Loucy (cell line): ENCODE results near the gene ELP2.
A peak's percentile ranks its signal among the peaks of the same experiment; 100 is the strongest.
"Not testable (repeated sequence)": the region's sequence is repeated elsewhere in the genome, so short reads cannot be mapped to it uniquely, and the experiment has no call there.

Source experiments
- H2AFZ ChIP-seq: fragments of 200-600 bp; sonication (generic); 2 replicates; pipeline ENCODE4 v1.6.0; 2016; ENCODE audit warnings: antibody characterized with exemption, mild to moderate bottlenecking, low read length, moderate library complexity
- H3F3A ChIP-seq: fragments of 200-600 bp; 2 replicates; pipeline ENCODE4 v1.6.0; 2016; ENCODE audit warnings: antibody characterized with exemption, low read depth, mild to moderate bottlenecking
- H3K27me3 ChIP-seq: fragments of 200-600 bp; sonication (generic); 2 replicates; pipeline ENCODE4 v1.6.1; 2014; ENCODE audit warnings: low read length, mild to moderate bottlenecking; ENCODE audit not compliant: insufficient read depth, poor library complexity, severe bottlenecking
- H3K36me3 ChIP-seq: fragments of 200-600 bp; sonication (generic); 2 replicates; pipeline ENCODE4 v1.6.1; 2016; ENCODE audit warnings: low read length; ENCODE audit not compliant: insufficient read depth
- H3K4me1 ChIP-seq: fragments of 200-600 bp; sonication (generic); 2 replicates; pipeline ENCODE4 v1.5.1; 2014; ENCODE audit warnings: low read length, mild to moderate bottlenecking; ENCODE audit not compliant: insufficient read depth, poor library complexity, severe bottlenecking
- H3K4me2 ChIP-seq: fragments of 200-600 bp; sonication (generic); 2 replicates; pipeline ENCODE4 v1.6.0; 2014; ENCODE audit warnings: antibody characterized with exemption, low read length, low read depth, mild to moderate bottlenecking; ENCODE audit not compliant: poor library complexity, severe bottlenecking
- H3K4me3 ChIP-seq: fragments of 200-600 bp; sonication (generic); 2 replicates; pipeline ENCODE4 v1.5.1; 2014; ENCODE audit warnings: low read length, mild to moderate bottlenecking, mixed read lengths; ENCODE audit not compliant: poor library complexity, severe bottlenecking
- H3K79me2 ChIP-seq: fragments of 200-600 bp; sonication (generic); 2 replicates; pipeline ENCODE4 v1.6.1; 2014; ENCODE audit warnings: low read length; ENCODE audit not compliant: insufficient read depth
- H3K9ac ChIP-seq: fragments of 200-600 bp; sonication (generic); 2 replicates; pipeline ENCODE4 v1.6.0; 2014; ENCODE audit warnings: mild to moderate bottlenecking, low read depth, low read length, moderate library complexity; ENCODE audit not compliant: poor library complexity, severe bottlenecking
- H3K9me2 ChIP-seq: fragments of 200-600 bp; sonication (generic); replicated peaks from 2 replicates; pipeline ENCODE4 v1.6.1; 2016; ENCODE audit warnings: low read depth, low read length, mixed read lengths
- H3K9me3 ChIP-seq: fragments of 200-600 bp; sonication (generic); 2 replicates; pipeline ENCODE4 v1.6.1; 2014; ENCODE audit warnings: mild to moderate bottlenecking, antibody characterized with exemption, low read length, low read depth; ENCODE audit not compliant: insufficient read depth
- H4K20me1 ChIP-seq: fragments of 200-600 bp; sonication (generic); 2 replicates; pipeline ENCODE4 v1.6.0; 2014; ENCODE audit warnings: antibody characterized with exemption, low read length, mild to moderate bottlenecking; ENCODE audit not compliant: insufficient read depth, poor library complexity, severe bottlenecking
- EZH2phosphoT487 ChIP-seq: fragments of 200-600 bp; IDR thresholded peaks from 2 replicates; pipeline ENCODE4 v1.6.1; 2018; ENCODE audit warnings: antibody characterized with exemption, mild to moderate bottlenecking, moderate library complexity, borderline replicate concordance
- TF ChIP-seq, protein P1 (sequence below): fragments of 200-600 bp; sonication (generic); conservative IDR thresholded peaks from 2 replicates; pipeline ENCODE4 v1.5.1; 2014; ENCODE audit warnings: mild to moderate bottlenecking, antibody characterized with exemption, low read length

Gene ELP2

DNA sequence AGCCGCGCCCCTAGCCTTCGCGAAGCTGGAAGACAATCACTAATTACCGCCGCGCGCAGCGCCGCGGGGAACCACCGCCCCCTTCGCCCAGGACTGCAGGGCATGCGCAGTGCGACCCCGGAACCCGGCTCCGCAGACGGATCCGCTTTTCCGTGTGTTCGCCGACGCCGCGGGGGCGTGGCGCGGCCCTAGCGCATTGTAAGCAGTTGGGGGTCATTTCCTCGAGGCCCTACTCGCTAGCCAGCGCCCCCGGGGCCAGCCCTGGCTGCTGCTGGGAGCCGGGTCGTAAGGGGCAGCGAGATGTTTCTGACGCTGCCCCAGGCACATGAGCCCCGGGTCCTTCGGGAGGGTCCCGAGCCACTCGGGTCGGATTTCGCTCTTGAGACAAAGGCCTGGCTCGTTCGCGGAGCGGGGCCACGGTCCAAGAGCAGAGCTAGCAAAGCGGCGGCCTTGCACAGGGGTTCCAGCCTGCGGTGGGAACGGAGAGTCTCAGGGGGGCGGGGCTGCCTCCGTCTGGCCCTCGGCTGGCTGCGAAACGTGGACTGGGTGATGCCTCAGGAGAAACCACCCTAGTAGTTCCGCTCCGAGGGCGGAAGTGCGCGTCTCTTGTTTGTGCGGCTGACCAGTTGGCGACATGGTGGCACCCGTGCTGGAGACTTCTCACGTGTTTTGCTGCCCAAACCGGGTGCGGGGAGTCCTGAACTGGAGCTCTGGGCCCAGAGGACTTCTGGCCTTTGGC lies at the start of gene ELP2, which contains the start of gene SLC39A6:
ELP2 (plus strand) TSS at position 600 of the 739 bp plus-strand sequence; CDS start at position 635, 35 bp downstream.
SLC39A6 (minus strand) TSS at position 41 of the 739 bp plus-strand sequence. CDS start 2,333 bp downstream, outside the sequence.
- Histone ChIP-seq H3K36me3 (no peaks in the 10 kb centered on the region; the same call in 1 of the 2 replicates), H3K9ac (peak within 1 kb of the TSS; percentile 98), H3K79me2 (peaks cover 81% of the 10 kb centered on the region), H3K9me3 (no peaks in the 10 kb centered on the region), H3K9me2 (no peaks in the 10 kb centered on the region), H3K4me3 (peak within 1 kb of the TSS; percentile 91), H2AFZ (peak within 1 kb of the TSS; percentile 99), H4K20me1 (peaks cover 48% of the 10 kb centered on the region), H3K4me1 (peaks cover 72% of the 10 kb centered on the region), H3K4me2 (peak within 1 kb of the TSS; percentile 95), H3K27me3 (no peaks in the 10 kb centered on the region), H3F3A (no peaks in the 10 kb centered on the region)
- TF ChIP-seq, protein P1, sequence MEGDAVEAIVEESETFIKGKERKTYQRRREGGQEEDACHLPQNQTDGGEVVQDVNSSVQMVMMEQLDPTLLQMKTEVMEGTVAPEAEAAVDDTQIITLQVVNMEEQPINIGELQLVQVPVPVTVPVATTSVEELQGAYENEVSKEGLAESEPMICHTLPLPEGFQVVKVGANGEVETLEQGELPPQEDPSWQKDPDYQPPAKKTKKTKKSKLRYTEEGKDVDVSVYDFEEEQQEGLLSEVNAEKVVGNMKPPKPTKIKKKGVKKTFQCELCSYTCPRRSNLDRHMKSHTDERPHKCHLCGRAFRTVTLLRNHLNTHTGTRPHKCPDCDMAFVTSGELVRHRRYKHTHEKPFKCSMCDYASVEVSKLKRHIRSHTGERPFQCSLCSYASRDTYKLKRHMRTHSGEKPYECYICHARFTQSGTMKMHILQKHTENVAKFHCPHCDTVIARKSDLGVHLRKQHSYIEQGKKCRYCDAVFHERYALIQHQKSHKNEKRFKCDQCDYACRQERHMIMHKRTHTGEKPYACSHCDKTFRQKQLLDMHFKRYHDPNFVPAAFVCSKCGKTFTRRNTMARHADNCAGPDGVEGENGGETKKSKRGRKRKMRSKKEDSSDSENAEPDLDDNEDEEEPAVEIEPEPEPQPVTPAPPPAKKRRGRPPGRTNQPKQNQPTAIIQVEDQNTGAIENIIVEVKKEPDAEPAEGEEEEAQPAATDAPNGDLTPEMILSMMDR: no peak
- TF ChIP-seq EZH2phosphoT487: no peak

GRCh38 chr18:36081118-36081517 lies 48.6 kb upstream of the ELP2 start:
- H2AFZ ChIP-seq, H4K20me1 ChIP-seq, H3F3A ChIP-seq, H3K4me2 ChIP-seq, H3K36me3 ChIP-seq, H3K79me2 ChIP-seq, H3K9me3 ChIP-seq, H3K4me1 ChIP-seq, H3K9ac ChIP-seq, H3K4me3 ChIP-seq, H3K9me2 ChIP-seq, H3K27me3 ChIP-seq: not testable (repeated sequence)

DNA sequence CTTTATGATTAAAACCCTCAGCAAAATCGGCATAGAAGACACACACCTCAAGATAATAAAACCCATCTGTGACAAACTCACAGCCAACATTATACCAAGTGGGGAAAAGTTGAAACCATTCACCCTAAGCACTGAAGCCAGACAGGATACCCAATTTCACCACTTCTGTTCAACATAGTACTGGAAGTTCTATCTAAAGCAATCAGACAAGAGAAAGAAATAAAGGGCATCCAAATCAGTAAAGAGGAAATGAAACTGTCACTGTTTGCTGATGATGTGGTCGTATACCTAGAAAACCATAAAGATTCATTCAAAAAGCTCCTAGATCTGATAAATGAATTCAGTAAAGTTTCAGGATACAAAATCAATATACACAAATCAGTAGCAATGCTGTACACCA lies 46.0 kb upstream of the ELP2 start:
- Histone ChIP-seq H3K4me2 (no peak overlapping the region), H3F3A (no peaks in the 10 kb centered on the region), H3K4me3 (no peak overlapping the region), H3K4me1 (no peaks in the 10 kb centered on the region), H3K79me2 (no peaks in the 10 kb centered on the region), H3K27me3 (no peaks in the 10 kb centered on the region), H3K9me3 (peaks cover 9% of the 10 kb centered on the region; the same call in 1 of the 2 replicates), H3K9ac (no peak overlapping the region), H4K20me1 (no peaks in the 10 kb centered on the region), H3K36me3 (no peaks in the 10 kb centered on the region), H3K9me2 (no peaks in the 10 kb centered on the region), H2AFZ (no peak overlapping the region)
- TF ChIP-seq EZH2phosphoT487: no peak
- TF ChIP-seq, protein P1: no peak
